Mucosa of descending colon (tissue), 3 donors: ENCODE data around the gene APCDD1L. TPM values are rescaled to one million over a fixed set of nuclear protein-coding genes. Genes with fewer than 3 reads are reported as not detected.

Source experiments
- ATAC-seq: fragments of 200-7000 bp; cut with Tn5 transposase; one replicate; pipeline ENCODE4 v1.9.1; 2020; ENCODE audit warnings: mild to moderate bottlenecking, moderate library complexity
- DNase-seq, 3 donors: peaks; one replicate each; pipeline ENCODE4 v3.0.0-alpha.2; 2020
- H3K36me3 ChIP-seq: fragments of 200-600 bp; one replicate; pipeline ENCODE4 v1.8.0; 2021; ENCODE audit warnings: low read depth, mild to moderate bottlenecking
- H3K4me1 ChIP-seq: fragments of 200-600 bp; one replicate; pipeline ENCODE4 v1.8.0; 2021; ENCODE audit warnings: low read depth, mild to moderate bottlenecking
- H3K4me3 ChIP-seq: fragments of 200-600 bp; one replicate; pipeline ENCODE4 v1.8.0; 2021; ENCODE audit warnings: mild to moderate bottlenecking
- H3K9me3 ChIP-seq: fragments of 200-600 bp; one replicate; pipeline ENCODE4 v1.8.0; 2021; ENCODE audit warnings: mild to moderate bottlenecking
- CTCF ChIP-seq: fragments of 200-600 bp; IDR thresholded peaks from one replicate; pipeline ENCODE4 v1.8.0; 2022; ENCODE audit warnings: antibody characterized with exemption, mild to moderate bottlenecking
- intact Hi-C, 2 donors: fragments of 100-400 bp; cut with DNase I in 1 of 2; cut with micrococcal nuclease in 1 of 2; formaldehyde crosslinking; loops; one replicate each; pipeline versions ENCODE4 v1.11.0 to v1.11.1; 2022; cut with DNase I, micrococcal nuclease
- total RNA-seq, 3 donors: library from RNA; stranded (reverse); fragmentation: NEBNext Ultra II Directional in 2 of 3; extraction: Animal tissue kit (Norgen Biotek cat#: 25700) in 2 of 3; gene quantifications; one replicate each; pipeline versions ENCODE4 v1.2.1 to v1.2.4, GENCODE V29; 2021 to 2023
- donor health status: DM: no; HTN: no; CAD: no; lungs with moderate emphysema.
- donor health status: DM: no; HTN: no; CAD: no.
- donor health status: DM: no; HTN: yes; CAD: no.

Gene APCDD1L
- total RNA-seq, 3 donors from 2014 or later = 0.23 to 0.57 (median 0.29) TPM

GRCh38 chr20:58467572-58468527, 47.3 kb downstream of the APCDD1L start:
- H3K4me1 ChIP-seq = no peaks in the 10 kb centered on the region

GRCh38 chr20:58466729-58467571, 48.2 kb downstream of the APCDD1L start:
- intact Hi-C loops = no loop called here
- ATAC-seq = no peak

More at GRCh38 chr20:58467572-58468527, 47.3 kb downstream of the APCDD1L start:
- no peak for TF ChIP-seq CTCF
- DNase-seq (no peak), ATAC-seq (no peak)
- Histone ChIP-seq H3K4me3 (no peak overlapping the region), H3K9me3 (no peaks in the 10 kb centered on the region), H3K36me3 (no peaks in the 10 kb centered on the region)
- intact Hi-C loops = no loop called here

GRCh38 chr20:58466095-58466708, 49.0 kb downstream of the APCDD1L start:
- ATAC-seq = no peak
- no peak for TF ChIP-seq CTCF
- intact Hi-C loops = no loop called here

More at GRCh38 chr20:58466729-58467571, 48.2 kb downstream of the APCDD1L start:
- Histone ChIP-seq H3K4me1 (no peaks in the 10 kb centered on the region), H3K36me3 (no peaks in the 10 kb centered on the region), H3K4me3 (no peak overlapping the region), H3K9me3 (no peaks in the 10 kb centered on the region)
- TF ChIP-seq CTCF = no peak
- DNase-seq = no peak

GRCh38 chr20:58464838-58465237, 50.4 kb downstream of the APCDD1L start:
- H3K4me3 ChIP-seq = no peak overlapping the region
- intact Hi-C loops = no loop called here
- H3K4me1 ChIP-seq = no peaks in the 10 kb centered on the region
- no peak for TF ChIP-seq CTCF
- ATAC-seq (no peak), DNase-seq (no peak)
- H3K36me3 ChIP-seq = no peaks in the 10 kb centered on the region
- H3K9me3 ChIP-seq = no peaks in the 10 kb centered on the region

More at GRCh38 chr20:58466095-58466708, 49.0 kb downstream of the APCDD1L start:
- H3K36me3 ChIP-seq = no peaks in the 10 kb centered on the region
- H3K4me3 ChIP-seq = no peak overlapping the region
- H3K4me1 ChIP-seq = no peaks in the 10 kb centered on the region
- no peak for DNase-seq
- H3K9me3 ChIP-seq = no peaks in the 10 kb centered on the region

- Histone ChIP-seq H3K36me3 (no peaks in the 10 kb centered on the region), H3K4me3 (no peak overlapping the region), H3K9me3 (no peaks in the 10 kb centered on the region), H3K4me1 (no peaks in the 10 kb centered on the region)
- ATAC-seq (no peak), DNase-seq (no peak)
- intact Hi-C loops = no loop called here
- no peak for TF ChIP-seq CTCF
Measured at GRCh38 chr20:58463256-58463655, 51.9 kb downstream of the APCDD1L start.
